ENCODE measurements around the gene RNF150. TPM values are rescaled to one million over a fixed set of nuclear protein-coding genes. Genes with fewer than 3 reads are reported as not detected.
A peak's percentile ranks its signal among the peaks of the same experiment; 100 is the strongest.

The RNF150 gene
- total RNA-seq (1 to 10 TPM; 1.9 to 3.1 TPM), polyA plus RNA-seq (ENCODE audit: insufficient read length in 6 of 6) (10 to 100 TPM; 12.2 to 15.2 (median 14.7) TPM)
- long read RNA-seq, donor 1, full-length matches to known transcripts = 4 of 4 reads
- long read RNA-seq, donor 1, partial matches to known transcripts = 0 of 4 reads
- long read RNA-seq, donor 1, other reads (novel, unspliced or antisense) = 0 of 4 reads
- long read RNA-seq, donor 2 = 0 reads
- long read RNA-seq, donor 3 = 0 reads
- long read RNA-seq, donor 4 = 0 reads
- long read RNA-seq, donor 5, full-length matches to known transcripts = 4 of 4 reads
- long read RNA-seq, donor 5, partial matches to known transcripts = 0 of 4 reads
- long read RNA-seq, donor 5, other reads (novel, unspliced or antisense) = 0 of 4 reads
- long read RNA-seq, donor 6, full-length matches to known transcripts = 3 of 60 reads
- long read RNA-seq, donor 6, partial matches to known transcripts = 57 of 60 reads
- long read RNA-seq, donor 6, other reads (novel, unspliced or antisense) = 0 of 60 reads
- long read RNA-seq, donor 7, full-length matches to known transcripts = 3 of 3 reads
- long read RNA-seq, donor 7, partial matches to known transcripts = 0 of 3 reads
- long read RNA-seq, donor 7, other reads (novel, unspliced or antisense) = 0 of 3 reads
- long read RNA-seq, donor 8, full-length matches to known transcripts = 1 of 1 reads
- long read RNA-seq, donor 8, partial matches to known transcripts = 0 of 1 reads
- long read RNA-seq, donor 8, other reads (novel, unspliced or antisense) = 0 of 1 reads
- long read RNA-seq, donor 9 = 0 reads
- long read RNA-seq, donor 10, partial matches to known transcripts = 0 of 1 reads
- long read RNA-seq, donor 10, other reads (novel, unspliced or antisense) = 0 of 1 reads
- long read RNA-seq, donor 11, full-length matches to known transcripts = 3 of 3 reads
- long read RNA-seq, donor 11, partial matches to known transcripts = 0 of 3 reads
- long read RNA-seq, donor 11, other reads (novel, unspliced or antisense) = 0 of 3 reads
- long read RNA-seq, donor 12, full-length matches to known transcripts = 2 of 2 reads
- long read RNA-seq, donor 12, partial matches to known transcripts = 0 of 2 reads
- long read RNA-seq, donor 12, other reads (novel, unspliced or antisense) = 0 of 2 reads

GRCh38 chr4:141133146-141133998 is at the start of gene RNF150:
Gene RNF150, minus strand, starts transcription at chr4:141133469.
- H3K4me3 ChIP-seq = peak within 1 kb of the TSS; percentile 54 to 58
- H3K36me3 ChIP-seq = no peaks in the 10 kb centered on the region
- H3K27me3 ChIP-seq = peaks cover 20 to 90% of the 10 kb centered on the region in 2 donors
- ATAC-seq = peak; percentile 92
- peak; percentile 65 to 94 (median 88) for DNase-seq
- no peak within 1 kb of the TSS for H3K27ac ChIP-seq
- peaks cover 4 to 14% of the 10 kb centered on the region in 2 donors for H3K4me1 ChIP-seq
- intact Hi-C loops (cut with DNase I) = loop anchor here in 1 of 2 donors (5.0 kb wide), 1 partner anchor 271 kb away; no protein-coding TSS in a partner anchor
- TF ChIP-seq CTCF (IDR thresholded peaks at IDR 0.05) = peak; percentile 30 to 56
- H3K9me3 ChIP-seq = no peaks in the 10 kb centered on the region

- Histone ChIP-seq H3K9me3 (no peaks in the 10 kb centered on the region), H3K27me3 (no peaks in the 10 kb centered on the region), H3K27ac (no peak overlapping the region), H3K4me1 (no peaks in the 10 kb centered on the region), H3K36me3 (no peaks in the 10 kb centered on the region), H3K4me3 (no peak overlapping the region)
- DNase-seq = no peak
- intact Hi-C loops (cut with DNase I) = no loop called here
- ATAC-seq = no peak
- TF ChIP-seq CTCF (IDR thresholded peaks at IDR 0.05) = no peak
Measured at GRCh38 chr4:141180991-141181761, 47.9 kb upstream of the RNF150 start.

- TF ChIP-seq CTCF (IDR thresholded peaks at IDR 0.05) = no peak
- no peak for DNase-seq
Measured at GRCh38 chr4:141179474-141180373, 46.5 kb upstream of the RNF150 start.

More at GRCh38 chr4:141179474-141180373, 46.5 kb upstream of the RNF150 start:
- Histone ChIP-seq H3K4me1 (no peaks in the 10 kb centered on the region), H3K36me3 (no peaks in the 10 kb centered on the region), H3K4me3 (no peak overlapping the region), H3K27ac (no peak overlapping the region), H3K9me3 (no peaks in the 10 kb centered on the region), H3K27me3 (no peaks in the 10 kb centered on the region)
- no peak for ATAC-seq
- intact Hi-C loops (cut with DNase I) = no loop called here
